IMR-90 (cell line): ENCODE data around the gene ACTN1. TPM values are rescaled to one million over a fixed set of nuclear protein-coding genes. Genes with fewer than 3 reads are reported as not detected.

Experiments used
- ATAC-seq: fragments of 200-7000 bp; cut with Tn5 transposase; 2 replicates; pipeline ENCODE4 v1.9.1; 2020; ENCODE audit warnings: low read depth, mild to moderate bottlenecking, moderate library complexity
- BruUV-seq: library from RNA; stranded (reverse); fragments of 400-500 nt; replicated peaks from 2 replicates; lab custom pipeline; 2021; lab: Mats Ljungman, UMichigan
- CTCF ChIA-PET: fragments of 300-600 bp; formaldehyde crosslinking; extraction: SDS; loops from one replicate; lab custom pipeline; 2021; ENCODE audit warnings: antibody characterized with exemption; lab: Yijun Ruan, JAX
- POLR2A ChIA-PET: fragments of 300-600 bp; sonication (Branson Sonifier 250); formaldehyde crosslinking; loops from one replicate; lab custom pipeline; 2022; ENCODE audit warnings: antibody characterized with exemption; ENCODE audit not compliant: unreplicated experiment; lab: Charles Lee
- DNase-seq: peaks from one replicate; pipeline ENCODE4 v3.0.0; 2013
- H2AFZ ChIP-seq: replicated peaks from 2 replicates; pipeline ENCODE3; 2013; ENCODE audit warnings: low read length, mild to moderate bottlenecking; ENCODE audit not compliant: poor library complexity
- H2AK5ac ChIP-seq: 2 replicates; pipeline ENCODE4 v1.6.1; 2013; ENCODE audit warnings: low read depth, low read length, inconsistent platforms
- H2AK9ac ChIP-seq: replicated peaks from 2 replicates; pipeline ENCODE3; 2013; ENCODE audit warnings: mild to moderate bottlenecking, low read depth, low read length, moderate library complexity; ENCODE audit not compliant: poor library complexity
- H2BK120ac ChIP-seq: 2 replicates; pipeline ENCODE4 v1.6.1; 2013; ENCODE audit warnings: low read depth, low read length, inconsistent platforms
- H2BK15ac ChIP-seq: 3 replicates; pipeline ENCODE4 v1.6.1; 2013; ENCODE audit warnings: low read depth, low read length, inconsistent platforms
- H2BK20ac ChIP-seq: 2 replicates; pipeline ENCODE4 v1.6.1; 2013; ENCODE audit warnings: low read depth, mild to moderate bottlenecking, inconsistent platforms, low read length, moderate library complexity
- H2BK5ac ChIP-seq: 2 replicates; pipeline ENCODE4 v1.6.1; 2013; ENCODE audit warnings: mild to moderate bottlenecking, low read depth, low read length, inconsistent platforms; ENCODE audit not compliant: poor library complexity, severe bottlenecking
- H3K14ac ChIP-seq: replicated peaks from 2 replicates; pipeline ENCODE4 v1.6.1; 2013; ENCODE audit warnings: low read depth, low read length, inconsistent platforms
- H3K18ac ChIP-seq: 2 replicates; pipeline ENCODE4 v1.6.1; 2013; ENCODE audit warnings: low read depth, low read length, control low read depth
- H3K23ac ChIP-seq: 2 replicates; pipeline ENCODE4 v1.6.1; 2013; ENCODE audit warnings: low read depth, low read length, inconsistent platforms
- H3K27ac ChIP-seq: 2 replicates; pipeline ENCODE4 v1.5.1; 2013; ENCODE audit warnings: mild to moderate bottlenecking, control low read depth, low read length; ENCODE audit not compliant: insufficient read depth
- H3K27me3 ChIP-seq: 2 replicates; pipeline ENCODE4 v1.6.1; 2013; ENCODE audit warnings: low read length; ENCODE audit not compliant: control insufficient read depth, insufficient read depth
- H3K36me3 ChIP-seq: 2 replicates; pipeline ENCODE4 v1.6.1; 2013; ENCODE audit warnings: low read length, mixed read lengths; ENCODE audit not compliant: control insufficient read depth, insufficient read depth
- H3K4ac ChIP-seq: 2 replicates; pipeline ENCODE4 v1.6.1; 2013; ENCODE audit warnings: low read depth, low read length, inconsistent platforms
- H3K4me1 ChIP-seq: 2 replicates; pipeline ENCODE4 v1.6.1; 2013; ENCODE audit warnings: low read length, mixed read lengths; ENCODE audit not compliant: control insufficient read depth, insufficient read depth
- H3K4me2 ChIP-seq: 2 replicates; pipeline ENCODE4 v1.6.1; 2013; ENCODE audit warnings: low read depth, mild to moderate bottlenecking, control low read depth, low read length, moderate library complexity
- H3K4me3 ChIP-seq: 2 replicates; pipeline ENCODE4 v1.5.1; 2013; ENCODE audit warnings: low read depth, mild to moderate bottlenecking, control low read depth, low read length, moderate library complexity; ENCODE audit not compliant: insufficient read depth
- H3K56ac ChIP-seq: 2 replicates; pipeline ENCODE4 v1.6.1; 2013; ENCODE audit warnings: low read length, inconsistent platforms; ENCODE audit not compliant: insufficient read depth; ENCODE audit errors: extremely low read depth
- H3K79me1 ChIP-seq, 2 experiments: 2 replicates each; pipeline ENCODE4 v1.6.1; 2013; ENCODE audit warnings: low read length in 2 of 2, inconsistent platforms in 1 of 2, low read depth in 1 of 2
- H3K9ac ChIP-seq: 2 replicates; pipeline ENCODE4 v1.6.1; 2013; ENCODE audit warnings: low read depth, low read length, control low read depth
- H3K9me1 ChIP-seq: 2 replicates; pipeline ENCODE4 v1.6.1; 2013; ENCODE audit warnings: low read length, inconsistent platforms; ENCODE audit not compliant: insufficient read depth
- H3K9me3 ChIP-seq: 2 replicates; pipeline ENCODE4 v1.6.1; 2013; ENCODE audit warnings: low read length; ENCODE audit not compliant: control insufficient read depth, insufficient read depth
- H4K20me1 ChIP-seq: 2 replicates; pipeline ENCODE4 v1.6.1; 2013; ENCODE audit warnings: low read length, inconsistent platforms; ENCODE audit not compliant: insufficient read depth
- H4K5ac ChIP-seq: 2 replicates; pipeline ENCODE4 v1.6.1; 2013; ENCODE audit warnings: mild to moderate bottlenecking, low read depth, low read length, control low read depth
- H4K8ac ChIP-seq, 2 experiments: 2 replicates each; pipeline ENCODE4 v1.6.1; 2013; ENCODE audit warnings: low read depth in 2 of 2, low read length in 2 of 2, control low read depth in 1 of 2, inconsistent platforms in 1 of 2
- H4K91ac ChIP-seq: 2 replicates; pipeline ENCODE4 v1.6.1; 2013; ENCODE audit warnings: low read depth, low read length, inconsistent platforms; ENCODE audit not compliant: insufficient read depth
- BHLHE40 ChIP-seq: fragments of 150-350 bp; IDR thresholded peaks from 2 replicates; pipeline ENCODE4 v1.6.1; 2016; ENCODE audit warnings: mild to moderate bottlenecking, low read depth, low read length
- CHD1 ChIP-seq: IDR thresholded peaks from 2 replicates; pipeline ENCODE4 v1.6.1; 2012; ENCODE audit warnings: low read depth, low read length, improper control_type of control experiment
- FOS ChIP-seq: fragments of 150-350 bp; IDR thresholded peaks from 2 replicates; pipeline ENCODE4 v1.6.1; 2016; ENCODE audit warnings: low read depth, low read length
- MAZ ChIP-seq: IDR thresholded peaks from 2 replicates; pipeline ENCODE4 v1.6.1; 2012; ENCODE audit warnings: low read depth, mild to moderate bottlenecking, low read length, improper control_type of control experiment, moderate library complexity, borderline replicate concordance
- NFE2L2 ChIP-seq: fragments of 150-350 bp; IDR thresholded peaks from 2 replicates; pipeline ENCODE4 v1.6.1; 2016; ENCODE audit warnings: low read depth, mild to moderate bottlenecking, low read length
- RAD21 ChIP-seq: IDR thresholded peaks from 2 replicates; pipeline ENCODE4 v1.6.1; 2012; ENCODE audit warnings: low read length, improper control_type of control experiment
- RCOR1 ChIP-seq: IDR thresholded peaks from 2 replicates; pipeline ENCODE4 v1.6.1; 2012; ENCODE audit warnings: mild to moderate bottlenecking, low read length, improper control_type of control experiment; ENCODE audit not compliant: insufficient replicate concordance
- RFX5 ChIP-seq: IDR thresholded peaks from 2 replicates; pipeline ENCODE4 v1.8.0; 2012; ENCODE audit warnings: low read depth, mild to moderate bottlenecking, low read length, moderate library complexity
- SMC3 ChIP-seq: fragments of 150-350 bp; IDR thresholded peaks from 2 replicates; pipeline ENCODE4 v1.6.1; 2016; ENCODE audit warnings: low read depth, mild to moderate bottlenecking, antibody characterized with exemption, low read length, moderate library complexity
- WGBS, 2 experiments: methylation state at CpG; one replicate each; pipeline versions ENCODE4 v1.1.5 to v1.1.7; 2013; ENCODE audit warnings: missing lambda C conversion rate in 2 of 2; ENCODE audit not compliant: insufficient read length in 1 of 2; ENCODE audit errors: extremely low coverage in 2 of 2; 5-methylcytosine and 5-hydroxymethylcytosine counted together
- dilution Hi-C: fragments of 300-500 bp; cut with HindIII; formaldehyde crosslinking; loops from one replicate; pipeline ENCODE4 v1.14.3; 2018; ENCODE audit warnings: low sequenced_read_pairs; ENCODE audit not compliant: unreplicated experiment
- in situ Hi-C: fragments of 300-500 bp; cut with MboI; formaldehyde crosslinking; loops from 3 replicates; pipeline ENCODE4 v1.14.3; 2019; ENCODE audit warnings: low sequenced_read_pairs, inconsistent platforms, mixed read lengths
- intact Hi-C: fragments of 100-400 bp; cut with micrococcal nuclease; formaldehyde crosslinking; loops from 2 replicates; pipeline ENCODE4 v1.10.0; 2022
- polyA plus RNA-seq, 3 experiments: library from polyadenylated mRNA; depleted of rRNA; stranded (reverse); fragments of >200 nt; gene quantifications; 2 replicates each; pipeline ENCODE4 v1.2.3, GENCODE V29; 2012; ENCODE audit warnings: low replicate concordance in 1 of 3
- total RNA-seq: library from RNA; depleted of rRNA; stranded (reverse); fragments of >200 nt; gene quantifications from 2 replicates; pipeline ENCODE4 v1.2.3, GENCODE V29; 2012
- TF ChIP-seq, protein P1 (sequence below): conservative IDR thresholded peaks from 2 replicates; pipeline ENCODE4 v1.5.1; 2012; ENCODE audit warnings: mild to moderate bottlenecking, low read depth, low read length, improper control_type of control experiment

Gene ACTN1
- total and polyA plus RNA-seq, 2 of the 4 experiments (the other 2 are of a cell fraction): 684 to 766 TPM

- ChIA-PET POLR2A (no interaction called here), CTCF (interaction anchor here (0.8 kb wide), 1 partner anchor 65 kb away, joined by 3 read pairs; no protein-coding TSS in a partner anchor)
- Histone ChIP-seq H4K91ac (no peak overlapping the region), H4K8ac (0 out of 4 replicates have a peak overlapping the region, but pooled peaks of 1 of the 2 experiments have one; percentile 18), H3K9ac (no peak overlapping the region), H3K14ac (no peak overlapping the region), H3K23ac (no peak overlapping the region), H2AFZ (no peak overlapping the region), H2AK5ac (no peak overlapping the region), H3K4me1 (peaks cover 13% of the 10 kb centered on the region), H2BK5ac (no peak overlapping the region), H3K9me1 (peaks cover 12% of the 10 kb centered on the region), H3K18ac (no peak overlapping the region), H2BK120ac (no peak overlapping the region), H3K79me1 (peaks cover 26 to 91% of the 10 kb centered on the region in 2 experiments), H2BK20ac (no peak overlapping the region), H3K4ac (no peak overlapping the region), H2BK15ac (no peak overlapping the region), H3K27ac (peak overlapping the region; percentile 1; the same call in 1 of the 2 replicates), H2AK9ac (no peak overlapping the region), H3K56ac (no peak overlapping the region), H3K27me3 (no peaks in the 10 kb centered on the region), H3K9me3 (no peaks in the 10 kb centered on the region), H4K20me1 (peaks cover 99% of the 10 kb centered on the region), H3K36me3 (peaks cover 80% of the 10 kb centered on the region), H4K5ac (no peak overlapping the region), H3K4me2 (no peak overlapping the region), H3K4me3 (no peak overlapping the region)
- DNase-seq: no peak
- TF ChIP-seq FOS: no peak
- TF ChIP-seq MAZ: no peak
- no peak for TF ChIP-seq BHLHE40
- TF ChIP-seq RAD21: no peak
- TF ChIP-seq SMC3: no peak
- TF ChIP-seq NFE2L2: no peak
- TF ChIP-seq, protein P1, sequence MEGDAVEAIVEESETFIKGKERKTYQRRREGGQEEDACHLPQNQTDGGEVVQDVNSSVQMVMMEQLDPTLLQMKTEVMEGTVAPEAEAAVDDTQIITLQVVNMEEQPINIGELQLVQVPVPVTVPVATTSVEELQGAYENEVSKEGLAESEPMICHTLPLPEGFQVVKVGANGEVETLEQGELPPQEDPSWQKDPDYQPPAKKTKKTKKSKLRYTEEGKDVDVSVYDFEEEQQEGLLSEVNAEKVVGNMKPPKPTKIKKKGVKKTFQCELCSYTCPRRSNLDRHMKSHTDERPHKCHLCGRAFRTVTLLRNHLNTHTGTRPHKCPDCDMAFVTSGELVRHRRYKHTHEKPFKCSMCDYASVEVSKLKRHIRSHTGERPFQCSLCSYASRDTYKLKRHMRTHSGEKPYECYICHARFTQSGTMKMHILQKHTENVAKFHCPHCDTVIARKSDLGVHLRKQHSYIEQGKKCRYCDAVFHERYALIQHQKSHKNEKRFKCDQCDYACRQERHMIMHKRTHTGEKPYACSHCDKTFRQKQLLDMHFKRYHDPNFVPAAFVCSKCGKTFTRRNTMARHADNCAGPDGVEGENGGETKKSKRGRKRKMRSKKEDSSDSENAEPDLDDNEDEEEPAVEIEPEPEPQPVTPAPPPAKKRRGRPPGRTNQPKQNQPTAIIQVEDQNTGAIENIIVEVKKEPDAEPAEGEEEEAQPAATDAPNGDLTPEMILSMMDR: no peak
- TF ChIP-seq RCOR1: no peak
- TF ChIP-seq RFX5: no peak
- TF ChIP-seq CHD1: no peak
- no TSS peak for BruUV-seq
- dilution Hi-C loops (no loop called here), intact Hi-C loops (no loop called here), in situ Hi-C loops (no loop called here)
- ATAC-seq: no peak
- WGBS, 2 experiments: no CpG with 5 or more reads among the region's 3 CpGs
Observed at GRCh38 chr14:68913516-68913915, 65.6 kb downstream of the ACTN1 start.
